Caco-2 (cell line): ENCODE results near the gene PROX1. TPM values are rescaled to one million over a fixed set of nuclear protein-coding genes. Genes with fewer than 3 reads are reported as not detected.

Experiments
- BruUV-seq: library from RNA; stranded (reverse); fragments of 400-500 nt; replicated peaks from 2 replicates; lab custom pipeline; 2021; lab: Mats Ljungman, UMichigan
- CTCF ChIA-PET: fragments of 300-600 bp; sonication (Branson Sonifier 250); formaldehyde crosslinking; loops from one replicate; lab custom pipeline; 2022; ENCODE audit warnings: antibody characterized with exemption; lab: Charles Lee
- POLR2A ChIA-PET: fragments of 300-600 bp; sonication (Branson Sonifier 250); formaldehyde crosslinking; loops from one replicate; lab custom pipeline; 2022; ENCODE audit warnings: antibody characterized with exemption; lab: Charles Lee
- DNase-seq, 2 experiments: peaks; one replicate each; pipeline versions ENCODE4 v3.0.0 to v3.0.0-alpha.2; 2020 to 2022
- H3K27me3 ChIP-seq: replicated peaks from 2 replicates; pipeline ENCODE4 v1.6.0; 2011; ENCODE audit warnings: low read length; ENCODE audit not compliant: control insufficient read depth, insufficient read depth
- H3K36me3 ChIP-seq: 2 replicates; pipeline ENCODE4 v1.5.1; 2011; ENCODE audit warnings: low read length; ENCODE audit not compliant: control insufficient read depth, insufficient read depth
- H3K4me1 ChIP-seq: fragments of 250-450 bp; sonication (Bioruptor Pico); 2 replicates; pipeline ENCODE4 v1.5.1; 2020; ENCODE audit warnings: mild to moderate bottlenecking
- H3K4me3 ChIP-seq: 2 replicates; pipeline ENCODE4 v1.5.1; 2011; ENCODE audit warnings: low read depth, mild to moderate bottlenecking, control low read depth, low read length
- H3K9me3 ChIP-seq: fragments of 250-450 bp; sonication (Bioruptor Pico); 2 replicates; pipeline ENCODE4 v1.5.1; 2020; ENCODE audit warnings: mild to moderate bottlenecking, moderate library complexity
- H3K27ac Mint-ChIP-seq: one replicate; pipeline ENCODE4 v1.8.0; 2022; ENCODE audit warnings: mixed read lengths; ENCODE audit not compliant: unreplicated experiment
- H3K27me3 Mint-ChIP-seq: one replicate; pipeline ENCODE4 v1.8.0; 2022; ENCODE audit warnings: mixed read lengths; ENCODE audit not compliant: insufficient read depth, unreplicated experiment
- H3K36me3 Mint-ChIP-seq: one replicate; pipeline ENCODE4 v1.8.0; 2022; ENCODE audit warnings: mild to moderate bottlenecking, mixed read lengths; ENCODE audit not compliant: insufficient read depth, unreplicated experiment
- H3K4me1 Mint-ChIP-seq: one replicate; pipeline ENCODE4 v1.8.0; 2022; ENCODE audit warnings: low read depth, mixed read lengths; ENCODE audit not compliant: unreplicated experiment
- H3K4me3 Mint-ChIP-seq: one replicate; pipeline ENCODE4 v1.8.0; 2022; ENCODE audit warnings: mild to moderate bottlenecking, moderate library complexity, mixed read lengths; ENCODE audit not compliant: unreplicated experiment
- H3K9me3 Mint-ChIP-seq: one replicate; pipeline ENCODE4 v1.8.0; 2022; ENCODE audit warnings: mixed read lengths; ENCODE audit not compliant: unreplicated experiment
- intact Hi-C: fragments of 100-400 bp; cut with micrococcal nuclease; formaldehyde crosslinking; loops from one replicate; pipeline ENCODE4 v1.10.0; 2022; ENCODE audit not compliant: unreplicated experiment
- total RNA-seq: library from RNA; stranded (reverse); gene quantifications from 2 replicates; pipeline ENCODE4 v1.2.3, GENCODE V29; 2022
- TF ChIP-seq, protein P1 (sequence below), 2 experiments: fragments of 200-600 bp in 1 of 2; IDR thresholded peaks; 1 replicate in 1 of 2; 2 replicates in 1 of 2; pipeline versions ENCODE4 v1.5.1 to v1.8.0; 2011 to 2022; ENCODE audit warnings: antibody characterized with exemption in 1 of 2, control low read depth in 1 of 2, inconsistent platforms in 1 of 2, low read depth in 1 of 2, low read length in 1 of 2, mild to moderate bottlenecking in 1 of 2, moderate library complexity in 1 of 2; ENCODE audit not compliant: insufficient read depth in 1 of 2, severe bottlenecking in 1 of 2, unreplicated experiment in 1 of 2

PROX1 gene
- total RNA-seq, 1 experiment from 2014 or later, result 17.6 TPM

DNA sequence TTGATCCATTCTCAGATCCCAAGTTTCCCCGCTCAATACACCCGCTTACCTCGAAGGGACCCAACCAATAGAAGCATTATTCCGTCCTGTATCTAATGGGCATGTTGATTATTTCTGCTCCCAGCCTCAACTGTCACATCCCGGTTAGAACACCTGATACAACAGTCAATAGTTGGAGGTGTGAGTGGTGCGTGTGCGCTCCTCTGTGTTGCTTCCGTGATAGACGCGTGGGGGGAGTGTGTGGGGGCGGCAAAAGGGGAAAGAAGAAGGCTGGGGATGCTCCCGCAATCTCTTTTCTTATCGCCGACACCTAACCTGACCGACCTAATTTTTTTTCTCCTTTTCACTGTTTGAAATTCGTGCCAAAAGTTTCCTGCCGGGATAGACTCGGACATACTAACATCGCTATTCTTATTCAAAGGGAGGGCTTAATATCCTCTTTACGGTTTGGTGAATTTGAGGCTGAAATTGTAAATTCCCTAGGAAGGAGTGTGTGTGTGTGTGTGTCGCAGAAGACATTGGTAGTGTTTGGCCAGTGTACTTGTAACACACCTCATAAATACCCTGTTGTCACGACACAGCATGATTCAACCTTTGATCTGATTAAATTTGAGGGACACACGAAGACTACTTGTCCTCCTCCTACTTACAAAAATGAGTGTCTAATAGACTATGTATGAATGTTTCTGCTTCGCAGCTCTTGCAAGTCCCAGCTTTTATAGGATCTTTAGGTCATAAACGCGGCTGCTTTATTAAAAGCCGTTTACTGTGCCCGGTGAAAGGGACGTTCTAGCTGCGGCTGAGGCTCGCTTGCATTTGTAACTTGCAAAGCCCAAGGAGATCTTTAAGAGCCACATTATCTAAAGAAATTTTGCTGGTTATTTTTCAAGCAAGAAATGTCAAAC lies 1.5 kb upstream of the PROX1 start:
- peaks cover 18% of the 10 kb centered on the region for H3K4me1 Mint-ChIP-seq
- no peaks in the 10 kb centered on the region for H3K9me3 ChIP-seq
- no peaks in the 10 kb centered on the region; the same call in 1 of the 2 replicates for H3K27me3 ChIP-seq
- H3K27me3 Mint-ChIP-seq, result peaks cover 12% of the 10 kb centered on the region
- POLR2A ChIA-PET, result no interaction called here
- no peaks in the 10 kb centered on the region for H3K9me3 Mint-ChIP-seq
- intact Hi-C loops, result loop anchor here (2.0 to 10.0 kb wide), 4 partner anchors 331 to 861 kb away; no protein-coding TSS in a partner anchor
- BruUV-seq, result no TSS peak
- H3K4me1 ChIP-seq, result peaks cover 25% of the 10 kb centered on the region
- peak overlapping the region; percentile 99 for H3K4me3 Mint-ChIP-seq
- H3K36me3 ChIP-seq, result no peaks in the 10 kb centered on the region
- TF ChIP-seq, protein P1, sequence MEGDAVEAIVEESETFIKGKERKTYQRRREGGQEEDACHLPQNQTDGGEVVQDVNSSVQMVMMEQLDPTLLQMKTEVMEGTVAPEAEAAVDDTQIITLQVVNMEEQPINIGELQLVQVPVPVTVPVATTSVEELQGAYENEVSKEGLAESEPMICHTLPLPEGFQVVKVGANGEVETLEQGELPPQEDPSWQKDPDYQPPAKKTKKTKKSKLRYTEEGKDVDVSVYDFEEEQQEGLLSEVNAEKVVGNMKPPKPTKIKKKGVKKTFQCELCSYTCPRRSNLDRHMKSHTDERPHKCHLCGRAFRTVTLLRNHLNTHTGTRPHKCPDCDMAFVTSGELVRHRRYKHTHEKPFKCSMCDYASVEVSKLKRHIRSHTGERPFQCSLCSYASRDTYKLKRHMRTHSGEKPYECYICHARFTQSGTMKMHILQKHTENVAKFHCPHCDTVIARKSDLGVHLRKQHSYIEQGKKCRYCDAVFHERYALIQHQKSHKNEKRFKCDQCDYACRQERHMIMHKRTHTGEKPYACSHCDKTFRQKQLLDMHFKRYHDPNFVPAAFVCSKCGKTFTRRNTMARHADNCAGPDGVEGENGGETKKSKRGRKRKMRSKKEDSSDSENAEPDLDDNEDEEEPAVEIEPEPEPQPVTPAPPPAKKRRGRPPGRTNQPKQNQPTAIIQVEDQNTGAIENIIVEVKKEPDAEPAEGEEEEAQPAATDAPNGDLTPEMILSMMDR (IDR thresholded peaks at IDR 0.05; ENCODE audit: insufficient read depth in 1 of 2, low read depth in 1 of 2, low read length in 1 of 2, severe bottlenecking in 1 of 2, unreplicated experiment in 1 of 2), result no peak
- peak overlapping the region; percentile 63 for H3K4me3 ChIP-seq
- peaks cover 10% of the 10 kb centered on the region for H3K36me3 Mint-ChIP-seq
- CTCF ChIA-PET, result no interaction called here
- H3K27ac Mint-ChIP-seq, result no peak overlapping the region
- no peak for DNase-seq

DNA sequence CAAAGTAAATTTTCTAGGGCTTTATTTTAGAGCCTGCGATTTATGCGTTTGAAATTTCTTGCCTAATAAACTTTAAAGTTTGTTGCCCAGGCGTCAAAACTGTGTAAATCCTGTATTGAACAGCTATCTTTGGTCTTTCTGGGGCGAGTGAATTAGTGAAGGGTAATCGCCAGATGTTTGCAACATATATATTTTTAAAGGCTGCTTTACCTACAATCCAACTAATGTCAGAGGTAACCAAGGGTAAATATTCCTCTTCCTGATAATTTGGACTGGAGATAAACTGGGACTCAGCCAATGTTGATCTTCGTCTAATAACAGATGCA lies 885 bp upstream of the PROX1 start:
- Mint-ChIP-seq H3K9me3 (no peaks in the 10 kb centered on the region), H3K27me3 (peaks cover 12% of the 10 kb centered on the region), H3K4me1 (peaks cover 21% of the 10 kb centered on the region), H3K4me3 (peak overlapping the region; percentile 99), H3K36me3 (peaks cover 10% of the 10 kb centered on the region), H3K27ac (no peak overlapping the region)
- H3K9me3 ChIP-seq, result no peaks in the 10 kb centered on the region
- CTCF ChIA-PET, result no interaction called here
- H3K4me1 ChIP-seq, result peaks cover 25% of the 10 kb centered on the region
- TF ChIP-seq, protein P1 (IDR thresholded peaks at IDR 0.05; ENCODE audit: insufficient read depth in 1 of 2, low read depth in 1 of 2, low read length in 1 of 2, severe bottlenecking in 1 of 2, unreplicated experiment in 1 of 2), result no peak
- H3K4me3 ChIP-seq, result peak overlapping the region; percentile 63
- BruUV-seq, result TSS peak; percentile 78
- intact Hi-C loops, result loop anchor here (1.0 to 10.0 kb wide), 6 partner anchors 31 to 862 kb away; no protein-coding TSS in a partner anchor
- POLR2A ChIA-PET, result no interaction called here
- H3K27me3 ChIP-seq, result no peaks in the 10 kb centered on the region; the same call in 1 of the 2 replicates
- no peaks in the 10 kb centered on the region for H3K36me3 ChIP-seq
- DNase-seq, result no peak

GRCh38 chr1:213987422-213987926 lies 299 bp upstream of the PROX1 start:
- Mint-ChIP-seq H3K4me3 (peak overlapping the region; percentile 99), H3K36me3 (peaks cover 10% of the 10 kb centered on the region), H3K27me3 (peaks cover 8% of the 10 kb centered on the region), H3K9me3 (no peaks in the 10 kb centered on the region), H3K27ac (peak overlapping the region; percentile 89), H3K4me1 (peaks cover 21% of the 10 kb centered on the region)
- BruUV-seq, result no TSS peak
- H3K4me1 ChIP-seq, result peaks cover 25% of the 10 kb centered on the region
- no peaks in the 10 kb centered on the region for H3K36me3 ChIP-seq
- CTCF ChIA-PET, result interaction anchor here (0.5 to 1.0 kb wide), 10 partner anchors 10 to 1238 kb away, joined by 3 to 7 read pairs (median 4); no protein-coding TSS in a partner anchor
- POLR2A ChIA-PET, result interaction anchor here (0.7 to 0.9 kb wide), 4 partner anchors 136 to 362 kb away, joined by 3 to 5 read pairs (median 4); no protein-coding TSS in a partner anchor
- H3K27me3 ChIP-seq, result no peaks in the 10 kb centered on the region; the same call in 1 of the 2 replicates
- intact Hi-C loops, result loop anchor here (1.0 to 10.0 kb wide), 6 partner anchors 31 to 863 kb away; no protein-coding TSS in a partner anchor
- peak in 1 of 2 experiments; percentile 88 for DNase-seq
- TF ChIP-seq, protein P1 (IDR thresholded peaks at IDR 0.05; ENCODE audit: insufficient read depth in 1 of 2, low read depth in 1 of 2, low read length in 1 of 2, severe bottlenecking in 1 of 2, unreplicated experiment in 1 of 2), result no peak
- H3K4me3 ChIP-seq, result peak overlapping the region; percentile 63
- no peaks in the 10 kb centered on the region for H3K9me3 ChIP-seq
